Testis (tissue), 2 donors: ENCODE results near the gene C1orf116.

Experiments
- POLR2A ChIP-seq: fragments of 450-650 bp; IDR thresholded peaks from one replicate; pipeline ENCODE4 v1.6.1; 2017; ENCODE audit warnings: antibody characterized with exemption, mild to moderate bottlenecking, moderate library complexity
- TF ChIP-seq, protein P1 (sequence below), 3 experiments: fragments of 450-650 bp in 2 of 3; fragments of 200-600 bp in 1 of 3; sonication (generic) in 1 of 3; IDR thresholded peaks; one replicate each; pipeline ENCODE4 v1.5.1; 2016 to 2019; ENCODE audit warnings: antibody characterized with exemption in 3 of 3, mild to moderate bottlenecking in 2 of 3, moderate library complexity in 1 of 3

DNA sequence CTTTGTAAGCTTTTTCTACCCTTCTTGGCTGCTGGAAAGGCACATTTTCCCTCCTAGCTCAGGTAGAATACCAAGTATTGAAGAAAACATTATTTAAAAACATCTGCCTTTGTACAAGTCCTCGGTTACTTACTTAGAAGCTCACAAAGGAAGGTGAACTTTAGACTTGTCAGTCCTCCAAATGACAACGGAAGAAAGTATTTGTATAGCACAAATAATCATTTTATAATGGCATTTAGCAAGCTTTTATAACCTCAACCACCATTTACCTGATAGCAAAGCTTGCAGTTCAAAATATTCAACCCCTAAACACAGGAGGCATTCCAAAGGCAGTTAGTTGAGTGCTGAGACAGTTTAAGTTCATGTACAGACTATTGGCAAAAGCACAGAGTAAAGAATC lies 59.8 kb downstream of the C1orf116 start:
- TF ChIP-seq, protein P1, sequence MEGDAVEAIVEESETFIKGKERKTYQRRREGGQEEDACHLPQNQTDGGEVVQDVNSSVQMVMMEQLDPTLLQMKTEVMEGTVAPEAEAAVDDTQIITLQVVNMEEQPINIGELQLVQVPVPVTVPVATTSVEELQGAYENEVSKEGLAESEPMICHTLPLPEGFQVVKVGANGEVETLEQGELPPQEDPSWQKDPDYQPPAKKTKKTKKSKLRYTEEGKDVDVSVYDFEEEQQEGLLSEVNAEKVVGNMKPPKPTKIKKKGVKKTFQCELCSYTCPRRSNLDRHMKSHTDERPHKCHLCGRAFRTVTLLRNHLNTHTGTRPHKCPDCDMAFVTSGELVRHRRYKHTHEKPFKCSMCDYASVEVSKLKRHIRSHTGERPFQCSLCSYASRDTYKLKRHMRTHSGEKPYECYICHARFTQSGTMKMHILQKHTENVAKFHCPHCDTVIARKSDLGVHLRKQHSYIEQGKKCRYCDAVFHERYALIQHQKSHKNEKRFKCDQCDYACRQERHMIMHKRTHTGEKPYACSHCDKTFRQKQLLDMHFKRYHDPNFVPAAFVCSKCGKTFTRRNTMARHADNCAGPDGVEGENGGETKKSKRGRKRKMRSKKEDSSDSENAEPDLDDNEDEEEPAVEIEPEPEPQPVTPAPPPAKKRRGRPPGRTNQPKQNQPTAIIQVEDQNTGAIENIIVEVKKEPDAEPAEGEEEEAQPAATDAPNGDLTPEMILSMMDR (IDR thresholded peaks at IDR 0.05), result no peak
- TF ChIP-seq POLR2A, result no peak
